Measurements from ENCODE around the gene FOXN3. TPM values are rescaled to one million over a fixed set of nuclear protein-coding genes. Genes with fewer than 3 reads are reported as not detected.

FOXN3 gene
- polyA plus RNA-seq, 1 donor from 2014 or later: 10.3 TPM

DNA sequence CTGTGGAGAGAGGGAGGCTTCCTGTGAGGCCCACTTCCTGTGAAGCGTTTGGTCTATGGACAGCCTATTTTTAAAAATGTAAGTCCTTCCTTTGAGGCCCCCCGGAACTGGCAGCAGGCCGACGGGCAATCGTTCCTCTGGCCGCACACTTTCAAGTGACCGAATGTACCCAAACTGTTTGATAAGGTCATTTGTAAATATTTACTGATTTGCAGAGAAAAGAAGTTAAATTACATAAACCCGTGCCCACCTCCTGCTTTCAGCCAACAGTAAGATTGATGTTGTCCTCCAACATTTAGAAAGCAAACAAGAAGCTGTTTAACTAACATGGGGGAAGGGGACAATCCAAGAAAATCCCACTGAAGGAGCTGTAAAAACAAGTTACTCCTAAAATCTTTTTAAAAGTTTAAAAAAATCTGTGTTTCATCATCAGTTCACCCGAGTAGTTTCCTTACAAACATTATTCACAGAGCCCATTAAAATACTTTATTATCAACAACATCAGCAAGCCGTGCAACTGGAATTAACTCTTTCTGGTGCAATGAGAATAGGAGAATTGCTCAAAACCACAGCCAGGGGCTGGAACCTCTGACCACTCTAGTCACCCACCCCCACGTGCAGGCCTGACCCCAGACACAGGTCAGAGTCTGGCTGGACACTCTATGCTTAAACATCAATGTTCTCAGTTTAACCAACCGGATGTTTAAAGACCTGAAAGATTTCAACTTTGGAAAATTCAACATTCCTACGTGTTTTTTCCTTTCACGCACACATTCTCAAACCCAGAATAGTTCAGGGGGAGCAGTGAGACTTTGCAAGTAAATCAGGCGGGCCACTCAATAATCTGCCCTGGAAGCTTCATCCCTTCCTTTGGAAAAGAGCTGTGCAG, 65.3 kb downstream of the FOXN3 start:
- Histone ChIP-seq H2AFZ (ENCODE audit: low read depth, low read length) (no peak overlapping the region), H3K9ac (ENCODE audit: low read length) (peak overlapping the region; percentile 6)

DNA sequence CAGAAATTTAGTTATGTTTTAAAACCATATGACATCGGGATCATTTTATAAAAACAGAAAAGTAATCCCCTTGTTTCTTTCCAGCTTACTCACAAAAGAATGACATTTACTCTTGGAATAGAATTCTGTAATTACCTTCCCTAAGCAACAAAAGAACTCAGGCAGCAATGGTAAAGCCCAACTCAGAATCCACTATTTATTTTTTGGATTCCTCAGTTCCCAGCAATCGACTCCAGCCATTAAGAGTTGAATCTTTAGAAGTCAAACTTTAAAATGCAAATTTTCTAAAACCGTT, 65.9 kb downstream of the FOXN3 start:
- H3K27ac ChIP-seq (ENCODE audit: low read length): peak overlapping the region; percentile 98
- H3K79me2 ChIP-seq (replicated peaks; ENCODE audit: insufficient read depth, low read length): peaks cover 32% of the 10 kb centered on the region
- peak overlapping the region; percentile 38 for H3K4me2 ChIP-seq (ENCODE audit: low read length)
- TF ChIP-seq MXI1 (conservative IDR thresholded peaks at IDR 0.05; ENCODE audit: poor library complexity, severe bottlenecking): no peak
- no peak for TF ChIP-seq TAF1 (IDR thresholded peaks at IDR 0.05; ENCODE audit: low read depth)
- TF ChIP-seq, protein P1, sequence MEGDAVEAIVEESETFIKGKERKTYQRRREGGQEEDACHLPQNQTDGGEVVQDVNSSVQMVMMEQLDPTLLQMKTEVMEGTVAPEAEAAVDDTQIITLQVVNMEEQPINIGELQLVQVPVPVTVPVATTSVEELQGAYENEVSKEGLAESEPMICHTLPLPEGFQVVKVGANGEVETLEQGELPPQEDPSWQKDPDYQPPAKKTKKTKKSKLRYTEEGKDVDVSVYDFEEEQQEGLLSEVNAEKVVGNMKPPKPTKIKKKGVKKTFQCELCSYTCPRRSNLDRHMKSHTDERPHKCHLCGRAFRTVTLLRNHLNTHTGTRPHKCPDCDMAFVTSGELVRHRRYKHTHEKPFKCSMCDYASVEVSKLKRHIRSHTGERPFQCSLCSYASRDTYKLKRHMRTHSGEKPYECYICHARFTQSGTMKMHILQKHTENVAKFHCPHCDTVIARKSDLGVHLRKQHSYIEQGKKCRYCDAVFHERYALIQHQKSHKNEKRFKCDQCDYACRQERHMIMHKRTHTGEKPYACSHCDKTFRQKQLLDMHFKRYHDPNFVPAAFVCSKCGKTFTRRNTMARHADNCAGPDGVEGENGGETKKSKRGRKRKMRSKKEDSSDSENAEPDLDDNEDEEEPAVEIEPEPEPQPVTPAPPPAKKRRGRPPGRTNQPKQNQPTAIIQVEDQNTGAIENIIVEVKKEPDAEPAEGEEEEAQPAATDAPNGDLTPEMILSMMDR (IDR thresholded peaks at IDR 0.05; ENCODE audit: poor library complexity, severe bottlenecking): no peak
- no peak for TF ChIP-seq SMC3 (conservative IDR thresholded peaks at IDR 0.05; ENCODE audit: poor library complexity)
- no peak for TF ChIP-seq POLR2AphosphoS5 (IDR thresholded peaks at IDR 0.05)
- no peak for TF ChIP-seq EZH2 (IDR thresholded peaks at IDR 0.05; ENCODE audit: borderline replicate concordance, insufficient read depth, low read length, poor library complexity, severe bottlenecking)
- TF ChIP-seq EP300 (conservative IDR thresholded peaks at IDR 0.05; ENCODE audit: poor library complexity, severe bottlenecking): no peak
- TF ChIP-seq RAD21 (conservative IDR thresholded peaks at IDR 0.05): no peak
- TF ChIP-seq, protein P2, sequence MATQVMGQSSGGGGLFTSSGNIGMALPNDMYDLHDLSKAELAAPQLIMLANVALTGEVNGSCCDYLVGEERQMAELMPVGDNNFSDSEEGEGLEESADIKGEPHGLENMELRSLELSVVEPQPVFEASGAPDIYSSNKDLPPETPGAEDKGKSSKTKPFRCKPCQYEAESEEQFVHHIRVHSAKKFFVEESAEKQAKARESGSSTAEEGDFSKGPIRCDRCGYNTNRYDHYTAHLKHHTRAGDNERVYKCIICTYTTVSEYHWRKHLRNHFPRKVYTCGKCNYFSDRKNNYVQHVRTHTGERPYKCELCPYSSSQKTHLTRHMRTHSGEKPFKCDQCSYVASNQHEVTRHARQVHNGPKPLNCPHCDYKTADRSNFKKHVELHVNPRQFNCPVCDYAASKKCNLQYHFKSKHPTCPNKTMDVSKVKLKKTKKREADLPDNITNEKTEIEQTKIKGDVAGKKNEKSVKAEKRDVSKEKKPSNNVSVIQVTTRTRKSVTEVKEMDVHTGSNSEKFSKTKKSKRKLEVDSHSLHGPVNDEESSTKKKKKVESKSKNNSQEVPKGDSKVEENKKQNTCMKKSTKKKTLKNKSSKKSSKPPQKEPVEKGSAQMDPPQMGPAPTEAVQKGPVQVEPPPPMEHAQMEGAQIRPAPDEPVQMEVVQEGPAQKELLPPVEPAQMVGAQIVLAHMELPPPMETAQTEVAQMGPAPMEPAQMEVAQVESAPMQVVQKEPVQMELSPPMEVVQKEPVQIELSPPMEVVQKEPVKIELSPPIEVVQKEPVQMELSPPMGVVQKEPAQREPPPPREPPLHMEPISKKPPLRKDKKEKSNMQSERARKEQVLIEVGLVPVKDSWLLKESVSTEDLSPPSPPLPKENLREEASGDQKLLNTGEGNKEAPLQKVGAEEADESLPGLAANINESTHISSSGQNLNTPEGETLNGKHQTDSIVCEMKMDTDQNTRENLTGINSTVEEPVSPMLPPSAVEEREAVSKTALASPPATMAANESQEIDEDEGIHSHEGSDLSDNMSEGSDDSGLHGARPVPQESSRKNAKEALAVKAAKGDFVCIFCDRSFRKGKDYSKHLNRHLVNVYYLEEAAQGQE (IDR thresholded peaks at IDR 0.05; ENCODE audit: borderline replicate concordance): no peak
- H3F3A ChIP-seq (ENCODE audit: insufficient read depth, low read length, poor library complexity, severe bottlenecking): peaks cover 23% of the 10 kb centered on the region
- no peaks in the 10 kb centered on the region for H3K9me2 ChIP-seq (ENCODE audit: insufficient read depth, low read length)
- no peaks in the 10 kb centered on the region for H3K36me3 ChIP-seq (ENCODE audit: insufficient read depth, low read length)
- peak overlapping the region; percentile 6 for H3K9ac ChIP-seq (ENCODE audit: low read length)
- no peak overlapping the region for H2AFZ ChIP-seq (ENCODE audit: low read depth, low read length)
- no peaks in the 10 kb centered on the region for H3K27me3 ChIP-seq (ENCODE audit: insufficient read depth, low read depth, low read length)
- H3K4me3 ChIP-seq (ENCODE audit: low read length): peak overlapping the region; percentile 55
- H3K9me3 ChIP-seq (ENCODE audit: low read length): no peaks in the 10 kb centered on the region
- no peaks in the 10 kb centered on the region for H4K20me1 ChIP-seq (ENCODE audit: insufficient read depth)

More for the DNA sequence above, 65.3 kb downstream of the FOXN3 start:
- Histone ChIP-seq H3K4me3 (ENCODE audit: low read length) (peak overlapping the region; percentile 55), H4K20me1 (ENCODE audit: insufficient read depth) (no peaks in the 10 kb centered on the region), H3K36me3 (ENCODE audit: insufficient read depth, low read length) (no peaks in the 10 kb centered on the region), H3F3A (ENCODE audit: insufficient read depth, low read length, poor library complexity, severe bottlenecking) (peaks cover 23% of the 10 kb centered on the region), H3K79me2 (replicated peaks; ENCODE audit: insufficient read depth, low read length) (peaks cover 32% of the 10 kb centered on the region), H3K27me3 (ENCODE audit: insufficient read depth, low read depth, low read length) (no peaks in the 10 kb centered on the region), H3K4me2 (ENCODE audit: low read length) (peak overlapping the region; percentile 38), H3K9me2 (ENCODE audit: insufficient read depth, low read length) (no peaks in the 10 kb centered on the region), H3K9me3 (ENCODE audit: low read length) (no peaks in the 10 kb centered on the region), H3K27ac (ENCODE audit: low read length) (peak overlapping the region; percentile 98)
- TF ChIP-seq EZH2 (IDR thresholded peaks at IDR 0.05; ENCODE audit: borderline replicate concordance, insufficient read depth, low read length, poor library complexity, severe bottlenecking): no peak
- TF ChIP-seq, protein P2 (IDR thresholded peaks at IDR 0.05; ENCODE audit: borderline replicate concordance): no peak
- no peak for TF ChIP-seq MXI1 (conservative IDR thresholded peaks at IDR 0.05; ENCODE audit: poor library complexity, severe bottlenecking)
- no peak for TF ChIP-seq SMC3 (conservative IDR thresholded peaks at IDR 0.05; ENCODE audit: poor library complexity)

Measured in neural cell (in vitro differentiated cells).